Mucosa of stomach (tissue), 1 donor: Measurements from ENCODE around the gene PPP2R5B.

Experiments used
- H3K27me3 ChIP-seq: one replicate; pipeline ENCODE4 v1.7.0; 2013; ENCODE audit warnings: mild to moderate bottlenecking, low read length; ENCODE audit not compliant: control insufficient read depth, insufficient read depth
- H3K36me3 ChIP-seq: one replicate; pipeline ENCODE4 v1.7.0; 2013; ENCODE audit warnings: low read length; ENCODE audit not compliant: control insufficient read depth, insufficient read depth
- H3K4me1 ChIP-seq: one replicate; pipeline ENCODE4 v1.7.0; 2013; ENCODE audit warnings: mild to moderate bottlenecking, low read length; ENCODE audit not compliant: control insufficient read depth, insufficient read depth
- H3K4me3 ChIP-seq: one replicate; pipeline ENCODE4 v1.7.0; 2013; ENCODE audit warnings: low read length
- H3K9ac ChIP-seq: one replicate; pipeline ENCODE4 v1.7.0; 2013; ENCODE audit warnings: mild to moderate bottlenecking, low read length, moderate library complexity
- H3K9me3 ChIP-seq: one replicate; pipeline ENCODE4 v1.7.0; 2013; ENCODE audit warnings: mild to moderate bottlenecking, low read length, moderate library complexity; ENCODE audit not compliant: control insufficient read depth
- donor health status: Pancreatic carcinoma.

The PPP2R5B gene

DNA sequence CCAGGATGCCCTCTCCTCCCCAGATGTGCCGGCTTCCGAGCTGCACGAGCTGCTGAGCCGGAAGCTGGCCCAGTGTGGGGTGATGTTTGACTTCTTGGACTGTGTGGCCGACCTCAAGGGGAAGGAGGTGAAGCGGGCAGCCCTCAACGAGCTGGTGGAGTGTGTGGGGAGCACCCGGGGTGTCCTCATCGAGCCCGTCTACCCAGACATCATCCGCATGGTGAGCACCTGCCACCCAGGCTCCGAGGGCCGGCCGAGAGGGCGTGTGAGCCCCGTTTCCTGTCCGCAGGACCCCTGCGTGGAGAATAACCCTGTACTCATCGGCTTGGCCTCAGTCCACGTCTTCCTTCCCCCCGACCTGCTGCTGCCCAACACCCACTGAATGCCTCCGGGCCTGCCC is 2.2 kb downstream of the PPP2R5B start:
- peaks cover 23% of the 10 kb centered on the region for H3K4me1 ChIP-seq
- H3K4me3 ChIP-seq, result no peak overlapping the region
- H3K9ac ChIP-seq, result no peak overlapping the region
- H3K36me3 ChIP-seq, result peaks cover 5% of the 10 kb centered on the region
- no peaks in the 10 kb centered on the region for H3K27me3 ChIP-seq
- H3K9me3 ChIP-seq, result no peaks in the 10 kb centered on the region

DNA sequence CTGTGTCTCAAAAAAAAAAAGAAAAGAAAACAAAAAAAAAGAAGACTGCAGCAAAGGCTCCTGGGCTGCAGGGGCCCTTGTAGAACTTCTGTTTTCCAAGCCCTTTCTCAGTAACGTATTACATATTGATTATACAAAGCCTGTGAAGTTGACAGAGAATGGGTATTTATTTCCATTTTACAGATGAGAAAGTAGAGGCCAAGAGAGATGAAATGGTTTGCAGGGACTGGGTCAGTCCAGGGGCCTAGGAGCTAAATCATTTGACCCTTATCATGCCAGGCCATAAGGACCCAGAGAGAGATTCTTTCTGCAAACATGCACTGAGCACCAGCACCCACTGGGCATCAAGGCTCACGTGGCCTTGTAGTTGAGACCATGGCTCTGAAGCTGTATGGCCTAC is 4.5 kb downstream of the PPP2R5B start:
- H3K9me3 ChIP-seq, result no peaks in the 10 kb centered on the region
- H3K4me1 ChIP-seq, result peaks cover 16% of the 10 kb centered on the region
- no peak overlapping the region for H3K4me3 ChIP-seq
- no peak overlapping the region for H3K9ac ChIP-seq
- H3K36me3 ChIP-seq, result peaks cover 5% of the 10 kb centered on the region
- H3K27me3 ChIP-seq, result no peaks in the 10 kb centered on the region

GRCh38 chr11:64929625-64930024 is 5.1 kb downstream of the PPP2R5B start:
- Histone ChIP-seq H3K36me3 (peaks cover 11% of the 10 kb centered on the region), H3K4me1 (peaks cover 13% of the 10 kb centered on the region), H3K9me3 (no peaks in the 10 kb centered on the region), H3K9ac (no peak overlapping the region), H3K27me3 (no peaks in the 10 kb centered on the region), H3K4me3 (no peak overlapping the region)

- H3K9ac ChIP-seq, result no peak overlapping the region
- no peak overlapping the region for H3K4me3 ChIP-seq
- no peaks in the 10 kb centered on the region for H3K27me3 ChIP-seq
- H3K36me3 ChIP-seq, result peaks cover 12% of the 10 kb centered on the region
- peaks cover 9% of the 10 kb centered on the region for H3K4me1 ChIP-seq
- no peaks in the 10 kb centered on the region for H3K9me3 ChIP-seq
Observed at GRCh38 chr11:64930340-64930739, 5.9 kb downstream of the PPP2R5B start.

DNA sequence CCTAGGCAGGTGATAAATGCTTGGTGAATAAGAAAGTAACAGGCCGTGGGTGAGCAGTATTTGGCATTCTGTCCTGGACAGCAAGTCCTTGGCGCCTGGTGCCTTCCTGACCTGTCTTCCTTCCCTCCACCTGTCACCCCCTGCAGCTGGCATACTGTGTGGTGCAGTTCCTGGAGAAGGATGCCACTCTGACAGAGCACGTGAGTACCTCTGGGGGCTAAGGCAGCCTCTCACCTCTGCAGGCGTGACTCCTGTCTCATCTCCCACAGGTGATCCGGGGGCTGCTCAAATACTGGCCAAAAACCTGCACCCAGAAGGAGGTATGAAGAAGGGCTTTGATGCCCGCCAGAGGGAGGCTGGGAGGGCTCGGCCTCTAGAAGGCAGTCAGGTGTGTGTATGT is 6.8 kb downstream of the PPP2R5B start:
- Histone ChIP-seq H3K36me3 (peaks cover 12% of the 10 kb centered on the region), H3K9ac (no peak overlapping the region), H3K27me3 (no peaks in the 10 kb centered on the region), H3K4me1 (no peaks in the 10 kb centered on the region), H3K9me3 (no peaks in the 10 kb centered on the region), H3K4me3 (no peak overlapping the region)

- H3K9ac ChIP-seq, result no peak overlapping the region
- no peaks in the 10 kb centered on the region for H3K4me1 ChIP-seq
- no peaks in the 10 kb centered on the region for H3K9me3 ChIP-seq
- H3K36me3 ChIP-seq, result peaks cover 7% of the 10 kb centered on the region
- H3K4me3 ChIP-seq, result no peak overlapping the region
- no peaks in the 10 kb centered on the region for H3K27me3 ChIP-seq
Observed at GRCh38 chr11:64932324-64932723, 7.8 kb downstream of the PPP2R5B start.

- H3K36me3 ChIP-seq, result peaks cover 7% of the 10 kb centered on the region
- H3K27me3 ChIP-seq, result no peaks in the 10 kb centered on the region
- H3K9ac ChIP-seq, result no peak overlapping the region
- H3K4me1 ChIP-seq, result no peaks in the 10 kb centered on the region
- H3K9me3 ChIP-seq, result no peaks in the 10 kb centered on the region
- H3K4me3 ChIP-seq, result no peak overlapping the region
Observed at GRCh38 chr11:64933213-64933934, 8.9 kb downstream of the PPP2R5B start.

DNA sequence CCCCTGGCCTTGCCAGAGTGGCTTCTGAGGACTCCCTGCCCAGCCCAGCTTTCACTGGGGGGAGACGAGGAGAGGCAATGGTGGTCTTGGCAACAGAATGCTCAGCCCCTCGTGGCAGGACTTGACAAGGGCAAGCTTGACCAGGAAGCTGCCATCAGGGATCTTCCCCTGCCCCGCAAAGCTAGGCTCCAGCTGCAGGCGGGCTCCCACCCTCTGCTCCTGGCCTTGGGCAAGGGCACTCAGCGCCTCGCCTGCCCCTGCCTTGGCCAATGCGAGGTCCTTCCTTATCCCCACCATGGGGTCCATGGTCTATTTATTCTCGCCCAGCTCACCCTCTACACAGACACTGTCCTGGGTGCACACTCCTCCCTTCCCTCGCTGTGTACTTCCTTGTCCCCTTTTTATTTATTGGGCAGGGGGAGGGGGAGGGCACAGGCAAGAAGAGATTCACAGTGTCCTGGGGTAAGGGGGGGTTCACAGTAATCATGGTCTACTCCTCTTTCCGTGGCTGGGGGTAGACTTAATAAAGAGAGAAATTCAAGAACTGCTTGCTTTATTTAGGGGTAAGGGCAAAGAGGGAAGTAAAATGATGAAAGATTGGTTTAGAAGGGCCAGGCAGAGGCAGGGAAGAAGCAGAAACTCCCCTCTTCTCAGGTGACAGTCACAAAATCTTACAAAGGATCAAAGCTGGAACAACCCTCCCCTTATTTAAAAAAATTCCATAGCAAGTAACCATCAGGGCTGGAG is 9.6 kb downstream of the PPP2R5B start:
- H3K36me3 ChIP-seq, result peaks cover 7% of the 10 kb centered on the region

DNA sequence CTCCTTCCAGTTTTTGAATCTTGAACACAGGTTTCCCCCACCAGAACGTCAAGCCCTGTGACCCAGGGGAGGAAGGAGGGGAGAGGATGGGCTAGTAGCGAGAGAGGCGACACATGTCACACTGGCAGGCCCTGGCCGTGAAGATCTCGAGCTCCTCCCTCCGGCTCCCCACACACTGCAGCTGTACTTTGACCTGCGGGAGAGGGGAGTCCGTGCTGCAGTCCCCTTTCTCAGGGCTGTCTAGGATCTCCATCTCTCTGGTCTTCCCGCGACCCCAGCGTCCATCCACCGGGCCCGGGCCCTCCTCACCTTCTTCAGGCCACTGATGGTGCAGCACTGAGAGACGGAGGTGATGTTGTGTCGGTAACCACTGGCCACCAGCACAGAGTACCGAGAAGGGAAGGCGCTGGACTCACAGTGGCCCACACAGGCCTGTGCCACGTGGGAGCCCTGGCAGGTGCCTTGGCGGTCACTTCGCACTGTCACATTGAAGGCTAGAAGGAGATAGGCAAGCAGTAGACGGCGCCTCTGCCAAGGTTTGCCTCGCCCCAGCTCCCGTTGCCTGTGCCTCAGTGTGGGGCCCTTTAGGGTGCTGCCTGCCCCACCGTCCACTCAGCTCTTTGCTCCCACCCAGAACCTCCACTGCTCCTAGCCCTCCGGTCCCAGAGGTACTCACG is 10.3 kb downstream of the PPP2R5B start:
- Histone ChIP-seq H3K27me3 (peaks cover 3% of the 10 kb centered on the region), H3K4me1 (no peaks in the 10 kb centered on the region), H3K4me3 (no peak overlapping the region), H3K36me3 (peaks cover 7% of the 10 kb centered on the region), H3K9ac (no peak overlapping the region), H3K9me3 (no peaks in the 10 kb centered on the region)

More for the DNA sequence above, 9.6 kb downstream of the PPP2R5B start:
- Histone ChIP-seq H3K9ac (no peak overlapping the region), H3K27me3 (no peaks in the 10 kb centered on the region), H3K4me1 (no peaks in the 10 kb centered on the region), H3K4me3 (no peak overlapping the region), H3K9me3 (no peaks in the 10 kb centered on the region)

DNA sequence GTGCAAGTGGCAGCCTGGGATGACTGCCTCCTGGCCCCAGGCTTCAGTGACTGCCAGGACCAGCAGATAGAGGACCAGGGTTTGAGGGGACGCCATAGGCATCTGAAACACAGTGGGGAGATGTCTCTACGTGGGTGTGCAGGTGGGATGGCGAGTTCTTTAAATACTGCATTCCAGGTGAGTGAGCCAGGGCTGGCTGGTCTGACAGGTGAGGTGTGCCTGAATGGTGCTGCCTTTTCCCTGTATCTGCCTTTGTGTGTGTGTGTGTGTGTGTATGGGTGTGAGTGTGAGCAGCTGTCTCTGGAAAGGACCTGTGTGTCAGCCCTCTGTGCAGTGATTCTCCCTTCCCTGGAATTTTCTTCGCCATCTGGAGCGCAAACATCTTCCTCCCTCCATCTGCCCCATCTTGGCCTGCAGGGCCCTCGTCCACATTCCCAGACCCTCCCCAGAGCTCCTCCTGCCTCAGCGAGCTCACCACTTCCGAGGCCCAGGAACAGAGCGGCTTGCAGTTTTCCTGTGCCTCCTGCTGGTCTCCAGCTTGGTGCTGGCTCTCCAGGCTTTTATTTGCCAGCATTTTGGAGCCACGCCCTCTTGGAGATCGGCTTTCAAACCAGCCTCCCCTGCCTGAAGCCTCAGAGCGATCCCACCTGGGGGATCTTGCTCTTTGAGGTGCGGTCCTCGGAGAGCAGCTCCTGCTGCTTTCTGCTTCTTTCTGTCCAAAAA is 11.0 kb downstream of the PPP2R5B start, which contains the start of gene GPHA2:
Gene GPHA2, minus strand, starts transcription at position 535 of the 723 bp plus-strand sequence. Its CDS starts 433 bp downstream, at position 102.
- H3K4me1 ChIP-seq, result no peaks in the 10 kb centered on the region
- peaks cover 7% of the 10 kb centered on the region for H3K36me3 ChIP-seq
- H3K9me3 ChIP-seq, result no peaks in the 10 kb centered on the region
- peaks cover 3% of the 10 kb centered on the region for H3K27me3 ChIP-seq
- H3K4me3 ChIP-seq, result no peak within 1 kb of the TSS
- peak within 1 kb of the TSS; percentile 13 for H3K9ac ChIP-seq

GRCh38 chr11:64936539-64936938 is 12.1 kb downstream of the PPP2R5B start:
- H3K4me3 ChIP-seq, result no peak overlapping the region
- H3K36me3 ChIP-seq, result peaks cover 7% of the 10 kb centered on the region
- H3K9me3 ChIP-seq, result no peaks in the 10 kb centered on the region
- H3K9ac ChIP-seq, result no peak overlapping the region
- peaks cover 3% of the 10 kb centered on the region for H3K27me3 ChIP-seq
- no peaks in the 10 kb centered on the region for H3K4me1 ChIP-seq
